ENCODE results near the gene RIMS3. TPM values are rescaled to one million over a fixed set of nuclear protein-coding genes. Genes with fewer than 3 reads are reported as not detected.
"Not testable (repeated sequence)": the region's sequence is repeated elsewhere in the genome, so short reads cannot be mapped to it uniquely, and the experiment has no call there.

Gene RIMS3
- polyA plus RNA-seq, 4 donors: under 0.01 to 3.4 (median 1.1) TPM; not detected in 1

- Histone ChIP-seq H3K4me1 (ENCODE audit: control insufficient read depth in 3 of 3, insufficient read depth in 2 of 3, low read depth in 1 of 3, low read length in 2 of 3) (no peaks in the 10 kb centered on the region), H3K36me3 (ENCODE audit: control insufficient read depth in 3 of 3, insufficient read depth in 2 of 3, low read depth in 1 of 3, low read length in 3 of 3) (no peaks in the 10 kb centered on the region), H3K27me3 (ENCODE audit: control insufficient read depth in 3 of 3, insufficient read depth in 3 of 3, low read length in 3 of 3) (no peaks in the 10 kb centered on the region), H3K4me3 (ENCODE audit: low read depth in 1 of 3, low read length in 3 of 3) (no peak overlapping the region), H3K9me3 (ENCODE audit: control insufficient read depth in 2 of 2, insufficient read depth in 1 of 2, low read depth in 1 of 2, low read length in 1 of 2) (no peaks in the 10 kb centered on the region), H3K27ac (ENCODE audit: low read depth in 1 of 3, low read length in 2 of 3) (no peak overlapping the region)
- WGBS, 3 donors: 94 to 97% (median 95%) methylated on average over 20 to 25 of the region's 25 CpGs
- FAIRE-seq (no peak), DNase-seq (no peak)
These were observed 29.6 kb downstream of the RIMS3 start for GRCh38 chr1:40635763-40636500.

DNA sequence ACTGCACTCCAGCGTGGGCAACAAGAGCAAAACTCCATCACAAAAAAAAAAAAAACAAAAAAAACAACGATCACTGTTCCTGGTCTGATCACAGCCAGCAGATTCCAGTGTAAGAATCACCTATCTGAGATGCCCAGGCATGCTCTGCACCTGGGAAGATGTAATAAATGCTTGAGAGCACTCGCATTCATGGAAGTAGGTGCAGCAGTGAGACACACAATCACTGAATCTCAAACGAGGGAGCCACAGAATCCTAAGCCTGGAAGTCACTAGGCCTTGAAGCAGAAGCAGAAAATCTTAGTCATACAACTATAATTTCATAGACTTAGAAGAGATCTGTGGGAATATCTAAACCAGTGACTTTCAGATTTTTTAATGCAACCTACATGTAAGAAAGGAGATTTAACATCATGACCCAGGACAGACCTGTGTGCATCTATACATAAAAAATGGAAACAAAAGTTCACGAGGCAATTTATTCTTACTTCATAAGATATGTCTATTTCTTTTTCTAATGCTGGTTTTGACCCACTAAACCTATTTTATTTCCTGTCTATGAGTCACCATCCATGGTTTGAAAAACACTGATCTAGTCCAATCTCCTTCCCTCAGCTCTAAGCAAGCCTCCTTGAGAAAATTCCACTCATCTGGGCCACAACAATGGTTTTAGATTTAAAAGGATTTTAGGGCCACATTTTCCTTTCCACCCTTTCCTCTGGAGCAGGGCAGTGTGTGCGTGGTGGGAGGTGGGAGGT lies 30.4 kb downstream of the RIMS3 start:
- H3K4me1 ChIP-seq (ENCODE audit: control insufficient read depth in 3 of 3, insufficient read depth in 2 of 3, low read depth in 1 of 3, low read length in 2 of 3): no peaks in the 10 kb centered on the region
- H3K4me3 ChIP-seq (ENCODE audit: low read depth in 1 of 3, low read length in 3 of 3): no peak overlapping the region
- no peaks in the 10 kb centered on the region for H3K9me3 ChIP-seq (ENCODE audit: control insufficient read depth in 2 of 2, insufficient read depth in 1 of 2, low read depth in 1 of 2, low read length in 1 of 2)
- FAIRE-seq (no peak), DNase-seq (no peak)
- no peaks in the 10 kb centered on the region for H3K36me3 ChIP-seq (ENCODE audit: control insufficient read depth in 3 of 3, insufficient read depth in 2 of 3, low read depth in 1 of 3, low read length in 3 of 3)
- 79 to 85% (median 81%) methylated on average over 6 of the region's 6 CpGs for WGBS, 3 donors
- no peak overlapping the region for H3K27ac ChIP-seq (ENCODE audit: low read depth in 1 of 3, low read length in 2 of 3)
- H3K27me3 ChIP-seq (ENCODE audit: control insufficient read depth in 3 of 3, insufficient read depth in 3 of 3, low read length in 3 of 3): no peaks in the 10 kb centered on the region

- WGBS, 3 donors: 39 to 56% (median 41%) methylated on average over 2 of the region's 2 CpGs
- H3K9me3 ChIP-seq (ENCODE audit: control insufficient read depth in 2 of 2, insufficient read depth in 1 of 2, low read depth in 1 of 2, low read length in 1 of 2): no peaks in the 10 kb centered on the region
- H3K27me3 ChIP-seq (ENCODE audit: control insufficient read depth in 3 of 3, insufficient read depth in 3 of 3, low read length in 3 of 3): no peaks in the 10 kb centered on the region
- peak in 1 of 2 donors; percentile 15 for DNase-seq
- no peak overlapping the region for H3K27ac ChIP-seq (ENCODE audit: low read depth in 1 of 3, low read length in 2 of 3)
- H3K4me3 ChIP-seq (ENCODE audit: low read depth in 1 of 3, low read length in 3 of 3): no peak overlapping the region
- H3K36me3 ChIP-seq (ENCODE audit: control insufficient read depth in 3 of 3, insufficient read depth in 2 of 3, low read depth in 1 of 3, low read length in 3 of 3): no peaks in the 10 kb centered on the region
- no peak for FAIRE-seq
- no peaks in the 10 kb centered on the region for H3K4me1 ChIP-seq (ENCODE audit: control insufficient read depth in 3 of 3, insufficient read depth in 2 of 3, low read depth in 1 of 3, low read length in 2 of 3)
These were observed 31.5 kb downstream of the RIMS3 start for GRCh38 chr1:40633931-40634376.

DNA sequence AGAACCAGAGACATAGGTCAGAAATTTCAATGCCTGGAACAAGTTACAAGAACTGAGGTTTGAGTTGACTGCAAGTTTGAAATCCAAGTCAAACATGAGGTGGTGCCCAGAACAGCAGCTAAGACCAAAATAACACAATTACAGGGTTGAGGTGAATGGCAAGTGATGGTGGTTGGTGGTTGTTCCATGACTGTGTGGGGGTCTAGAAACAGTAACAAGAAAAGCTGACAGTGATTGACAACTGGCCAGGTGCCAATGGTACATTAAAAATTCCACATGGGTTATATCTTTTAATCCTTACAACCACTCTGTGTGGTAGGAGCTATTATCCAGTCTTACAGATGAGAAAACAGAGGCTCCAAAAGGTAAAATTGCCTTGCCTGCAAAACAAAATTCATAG lies 32.0 kb downstream of the RIMS3 start:
- no peak for FAIRE-seq
- no peak overlapping the region for H3K27ac ChIP-seq (ENCODE audit: low read depth in 1 of 3, low read length in 2 of 3)

DNA sequence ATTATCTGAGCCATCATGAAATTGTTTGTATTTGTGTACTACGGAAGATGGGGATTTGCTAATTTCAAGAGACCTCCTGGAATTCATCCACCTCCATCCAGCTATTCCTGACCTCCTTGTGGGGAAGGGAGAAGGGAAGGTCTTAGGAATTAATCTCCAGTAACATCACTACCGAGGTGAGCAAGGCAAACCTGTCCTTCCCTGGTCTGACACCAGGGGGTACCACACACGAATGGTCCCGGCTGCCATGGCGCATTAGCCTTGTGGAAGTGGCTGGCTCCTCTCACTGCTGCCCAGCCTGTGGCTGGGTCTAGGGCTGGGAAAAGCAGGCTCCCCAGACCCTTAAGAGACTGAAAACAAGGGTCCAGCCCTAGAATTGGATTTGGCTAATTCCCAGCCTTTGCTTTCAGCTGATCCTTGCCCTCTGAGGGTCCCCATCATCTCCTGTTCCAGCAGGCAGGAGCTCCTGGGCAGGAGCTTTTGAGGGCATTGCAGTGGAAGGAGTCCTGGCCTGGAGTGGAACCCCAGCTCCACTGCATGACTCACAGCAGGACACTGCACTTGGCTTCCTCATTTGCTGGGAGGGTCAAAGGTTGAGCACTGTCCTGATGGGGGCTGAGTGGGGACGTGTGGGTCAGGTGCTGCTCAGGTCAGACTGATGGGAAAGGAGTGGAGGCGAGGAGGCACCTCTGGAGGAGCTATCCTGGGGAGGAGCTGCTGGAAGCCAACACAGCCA lies 34.8 kb downstream of the RIMS3 start:
- no peak overlapping the region for H3K27ac ChIP-seq (ENCODE audit: low read depth in 1 of 3, low read length in 2 of 3)
- WGBS, 3 donors: 70 to 77% (median 71%) methylated on average over 7 of the region's 7 CpGs
- no peaks in the 10 kb centered on the region for H3K36me3 ChIP-seq (ENCODE audit: control insufficient read depth in 3 of 3, insufficient read depth in 2 of 3, low read depth in 1 of 3, low read length in 3 of 3)
- no peak for FAIRE-seq
- no peak overlapping the region for H3K4me3 ChIP-seq (ENCODE audit: low read depth in 1 of 3, low read length in 3 of 3)
- H3K9me3 ChIP-seq (ENCODE audit: control insufficient read depth in 2 of 2, insufficient read depth in 1 of 2, low read depth in 1 of 2, low read length in 1 of 2): no peaks in the 10 kb centered on the region
- H3K4me1 ChIP-seq (ENCODE audit: control insufficient read depth in 3 of 3, insufficient read depth in 2 of 3, low read depth in 1 of 3, low read length in 2 of 3): peaks cover 0 to 3% (median 0%) of the 10 kb centered on the region in 3 donors
- no peaks in the 10 kb centered on the region for H3K27me3 ChIP-seq (ENCODE audit: control insufficient read depth in 3 of 3, insufficient read depth in 3 of 3, low read length in 3 of 3)
- DNase-seq: peak; percentile 9 to 39

More for the DNA sequence above, 32.0 kb downstream of the RIMS3 start:
- no peak for DNase-seq
- Histone ChIP-seq H3K27me3 (ENCODE audit: control insufficient read depth in 3 of 3, insufficient read depth in 3 of 3, low read length in 3 of 3) (no peaks in the 10 kb centered on the region), H3K9me3 (ENCODE audit: control insufficient read depth in 2 of 2, insufficient read depth in 1 of 2, low read depth in 1 of 2, low read length in 1 of 2) (no peaks in the 10 kb centered on the region), H3K4me3 (ENCODE audit: low read depth in 1 of 3, low read length in 3 of 3) (no peak overlapping the region), H3K36me3 (ENCODE audit: control insufficient read depth in 3 of 3, insufficient read depth in 2 of 3, low read depth in 1 of 3, low read length in 3 of 3) (no peaks in the 10 kb centered on the region), H3K4me1 (ENCODE audit: control insufficient read depth in 3 of 3, insufficient read depth in 2 of 3, low read depth in 1 of 3, low read length in 2 of 3) (no peaks in the 10 kb centered on the region)

GRCh38 chr1:40629546-40629945 lies 35.9 kb downstream of the RIMS3 start:
- not testable (repeated sequence) for H3K9me3 ChIP-seq (ENCODE audit: control insufficient read depth in 2 of 2, insufficient read depth in 1 of 2, low read depth in 1 of 2, low read length in 1 of 2); H3K4me1 ChIP-seq (ENCODE audit: control insufficient read depth in 3 of 3, insufficient read depth in 2 of 3, low read depth in 1 of 3, low read length in 2 of 3); H3K36me3 ChIP-seq (ENCODE audit: control insufficient read depth in 3 of 3, insufficient read depth in 2 of 3, low read depth in 1 of 3, low read length in 3 of 3); H3K27ac ChIP-seq (ENCODE audit: low read depth in 1 of 3, low read length in 2 of 3); H3K27me3 ChIP-seq (ENCODE audit: control insufficient read depth in 3 of 3, insufficient read depth in 3 of 3, low read length in 3 of 3); FAIRE-seq; H3K4me3 ChIP-seq (ENCODE audit: low read depth in 1 of 3, low read length in 3 of 3)
- 70 to 85% (median 76%) methylated on average over 4 of the region's 4 CpGs for WGBS, 3 donors
- peak in 1 of 2 donors; percentile 37 for DNase-seq

DNA sequence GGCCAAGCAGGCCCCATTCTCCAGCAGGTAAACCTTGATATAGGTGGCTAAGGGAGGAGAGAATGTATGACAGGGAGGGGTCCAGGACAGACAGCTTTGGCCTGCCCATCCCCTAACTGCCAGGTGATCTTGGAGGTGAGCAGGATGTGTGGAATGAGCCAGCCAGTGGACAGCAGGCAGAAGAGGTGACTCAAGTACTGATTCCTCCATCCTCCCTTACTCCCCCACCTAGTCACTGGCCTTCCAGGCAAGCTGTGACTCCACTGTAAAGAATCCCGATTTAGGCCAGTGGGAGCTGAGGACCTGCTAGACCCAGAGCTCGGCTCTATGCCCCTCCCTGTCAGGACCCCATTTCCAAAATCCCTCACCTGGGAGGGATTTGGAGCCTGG lies 36.6 kb downstream of the RIMS3 start:
- no peaks in the 10 kb centered on the region for H3K36me3 ChIP-seq (ENCODE audit: control insufficient read depth in 3 of 3, insufficient read depth in 2 of 3, low read depth in 1 of 3, low read length in 3 of 3)
- DNase-seq: no peak
- no peaks in the 10 kb centered on the region for H3K9me3 ChIP-seq (ENCODE audit: control insufficient read depth in 2 of 2, insufficient read depth in 1 of 2, low read depth in 1 of 2, low read length in 1 of 2)
- WGBS, 3 donors: 53 to 84% (median 55%) methylated on average over 2 of the region's 2 CpGs
- no peak for FAIRE-seq
- peak overlapping the region in 1 of 3 donors; percentile 81 for H3K27ac ChIP-seq (ENCODE audit: low read depth in 1 of 3, low read length in 2 of 3)
- H3K4me1 ChIP-seq (ENCODE audit: control insufficient read depth in 3 of 3, insufficient read depth in 2 of 3, low read depth in 1 of 3, low read length in 2 of 3): peaks cover 0 to 3% (median 0%) of the 10 kb centered on the region in 3 donors
- no peak overlapping the region for H3K4me3 ChIP-seq (ENCODE audit: low read depth in 1 of 3, low read length in 3 of 3)
- no peaks in the 10 kb centered on the region for H3K27me3 ChIP-seq (ENCODE audit: control insufficient read depth in 3 of 3, insufficient read depth in 3 of 3, low read length in 3 of 3)
